MM.1S (cell line): ENCODE data around the gene MEG3.

Source experiments
- DNase-seq: peaks from one replicate; pipeline ENCODE4 v3.0.0-alpha.2; 2015
- H2AFZ ChIP-seq: fragments of 300-600 bp; sonication (generic); 2 replicates; pipeline ENCODE4 v1.6.0; 2016; ENCODE audit warnings: antibody characterized with exemption, low read length
- H3F3A ChIP-seq: fragments of 300-600 bp; sonication (generic); 2 replicates; pipeline ENCODE4 v1.6.1; 2016; ENCODE audit warnings: mild to moderate bottlenecking, antibody characterized with exemption, low read length, moderate library complexity, mixed read lengths; ENCODE audit not compliant: insufficient read depth
- H3K27ac ChIP-seq: fragments of 300-600 bp; sonication (generic); 2 replicates; pipeline ENCODE4 v1.5.1; 2016; ENCODE audit warnings: mild to moderate bottlenecking, low read length
- H3K27me3 ChIP-seq: fragments of 300-600 bp; sonication (generic); replicated peaks from 2 replicates; pipeline ENCODE4 v1.6.0; 2016; ENCODE audit warnings: low read length; ENCODE audit not compliant: insufficient read depth
- H3K36me3 ChIP-seq: fragments of 300-600 bp; sonication (generic); replicated peaks from 2 replicates; pipeline ENCODE4 v1.6.1; 2016; ENCODE audit warnings: mild to moderate bottlenecking, low read length, mixed read lengths; ENCODE audit not compliant: insufficient read depth
- H3K4me1 ChIP-seq: fragments of 300-600 bp; sonication (generic); 2 replicates; pipeline ENCODE4 v1.6.1; 2016; ENCODE audit warnings: low read length, mixed read lengths
- H3K4me2 ChIP-seq: fragments of 300-600 bp; sonication (generic); 2 replicates; pipeline ENCODE4 v1.6.0; 2016; ENCODE audit warnings: low read depth, low read length
- H3K4me3 ChIP-seq: fragments of 300-600 bp; sonication (generic); 2 replicates; pipeline ENCODE4 v1.5.1; 2016; ENCODE audit warnings: low read length, mixed read lengths
- H3K79me2 ChIP-seq: fragments of 300-600 bp; sonication (generic); 2 replicates; pipeline ENCODE4 v1.6.1; 2016; ENCODE audit warnings: mixed run types, low read length, mixed read lengths
- H3K9ac ChIP-seq: fragments of 300-600 bp; sonication (generic); 2 replicates; pipeline ENCODE4 v1.6.1; 2016; ENCODE audit warnings: low read length, mixed read lengths
- H3K9me2 ChIP-seq: fragments of 300-600 bp; sonication (generic); replicated peaks from 2 replicates; pipeline ENCODE4 v1.6.1; 2016; ENCODE audit warnings: mild to moderate bottlenecking, low read length, mixed read lengths; ENCODE audit not compliant: insufficient read depth
- H3K9me3 ChIP-seq: fragments of 300-600 bp; sonication (generic); replicated peaks from 2 replicates; pipeline ENCODE4 v1.6.1; 2016; ENCODE audit warnings: mild to moderate bottlenecking, low read length, mixed read lengths; ENCODE audit not compliant: insufficient read depth
- H4K20me1 ChIP-seq: fragments of 300-600 bp; sonication (generic); 2 replicates; pipeline ENCODE4 v1.6.1; 2016; ENCODE audit warnings: mild to moderate bottlenecking, low read length, moderate library complexity, mixed read lengths; ENCODE audit not compliant: insufficient read depth
- EZH2 ChIP-seq: fragments of 300-600 bp; sonication (generic); optimal IDR thresholded peaks from 2 replicates; pipeline ENCODE3; 2017; ENCODE audit warnings: low read depth, mild to moderate bottlenecking, antibody characterized with exemption, low read length, mixed read lengths
- EZH2phosphoT487 ChIP-seq: fragments of 300-600 bp; sonication (generic); IDR thresholded peaks from 2 replicates; pipeline ENCODE4 v1.6.1; 2018; ENCODE audit warnings: antibody characterized with exemption, low read length
- TF ChIP-seq, protein P1 (sequence below): fragments of 300-600 bp; sonication (generic); IDR thresholded peaks from 2 replicates; pipeline ENCODE4 v1.5.1; 2016; ENCODE audit warnings: antibody characterized with exemption, low read length, mixed read lengths

The MEG3 gene

DNA sequence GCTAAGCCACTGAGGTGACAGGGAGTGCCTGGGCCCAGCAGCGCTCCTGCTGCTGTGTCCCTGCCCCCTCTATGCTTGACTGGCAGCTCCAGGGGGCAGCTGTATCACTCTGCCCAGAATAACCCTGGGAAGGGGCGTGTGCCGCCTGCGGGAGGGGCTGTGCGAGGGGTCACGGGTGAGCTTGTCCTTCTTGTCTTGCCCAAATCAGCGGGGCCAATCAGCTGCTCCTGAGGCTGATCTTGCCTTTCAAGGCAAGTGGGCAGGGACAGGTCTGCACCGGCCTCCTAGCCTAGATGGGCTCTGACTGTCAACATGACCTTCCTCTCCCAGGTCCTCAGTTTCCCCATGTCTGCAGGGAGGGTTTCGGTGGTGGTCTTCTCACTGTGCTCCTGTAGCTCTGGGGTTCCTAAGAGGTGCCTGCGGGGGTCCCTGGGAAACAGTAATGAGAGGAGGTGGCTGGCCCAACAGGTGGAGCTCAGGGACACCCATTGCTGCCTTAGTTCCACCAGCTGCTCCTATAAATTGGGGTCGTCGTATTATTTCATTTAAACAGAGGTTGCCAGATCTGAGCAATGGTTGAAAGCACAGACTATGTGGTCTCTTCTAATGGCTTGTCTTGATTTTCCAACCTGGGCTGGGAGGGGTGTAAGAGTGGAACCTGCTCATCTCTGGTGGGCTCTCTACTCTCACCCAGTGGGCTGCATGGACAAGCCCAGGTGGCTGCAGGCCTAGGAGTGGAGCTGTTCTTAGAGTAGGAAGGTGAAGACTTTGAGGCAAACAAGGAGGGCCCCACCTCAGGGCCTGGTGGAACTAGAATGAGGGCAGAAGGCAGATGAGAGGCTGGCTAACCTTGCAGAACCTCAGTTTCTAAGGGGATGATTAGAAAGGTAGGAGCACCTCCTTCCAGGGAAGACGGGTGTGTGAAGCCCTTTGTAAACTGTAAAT lies 65.9 kb downstream of the MEG3 start:
- H3K79me2 ChIP-seq = no peaks in the 10 kb centered on the region

GRCh38 chr14:100892496-100893227 lies 66.7 kb downstream of the MEG3 start:
- Histone ChIP-seq H3K79me2 (no peaks in the 10 kb centered on the region), H3K4me1 (no peaks in the 10 kb centered on the region), H3K4me3 (no peak overlapping the region), H2AFZ (no peak overlapping the region), H4K20me1 (no peaks in the 10 kb centered on the region), H3K9me3 (no peaks in the 10 kb centered on the region), H3K4me2 (no peak overlapping the region), H3K36me3 (no peaks in the 10 kb centered on the region), H3F3A (no peaks in the 10 kb centered on the region), H3K27ac (no peak overlapping the region), H3K9me2 (no peaks in the 10 kb centered on the region), H3K9ac (no peak overlapping the region), H3K27me3 (peaks cover 41% of the 10 kb centered on the region)
- TF ChIP-seq, protein P1, sequence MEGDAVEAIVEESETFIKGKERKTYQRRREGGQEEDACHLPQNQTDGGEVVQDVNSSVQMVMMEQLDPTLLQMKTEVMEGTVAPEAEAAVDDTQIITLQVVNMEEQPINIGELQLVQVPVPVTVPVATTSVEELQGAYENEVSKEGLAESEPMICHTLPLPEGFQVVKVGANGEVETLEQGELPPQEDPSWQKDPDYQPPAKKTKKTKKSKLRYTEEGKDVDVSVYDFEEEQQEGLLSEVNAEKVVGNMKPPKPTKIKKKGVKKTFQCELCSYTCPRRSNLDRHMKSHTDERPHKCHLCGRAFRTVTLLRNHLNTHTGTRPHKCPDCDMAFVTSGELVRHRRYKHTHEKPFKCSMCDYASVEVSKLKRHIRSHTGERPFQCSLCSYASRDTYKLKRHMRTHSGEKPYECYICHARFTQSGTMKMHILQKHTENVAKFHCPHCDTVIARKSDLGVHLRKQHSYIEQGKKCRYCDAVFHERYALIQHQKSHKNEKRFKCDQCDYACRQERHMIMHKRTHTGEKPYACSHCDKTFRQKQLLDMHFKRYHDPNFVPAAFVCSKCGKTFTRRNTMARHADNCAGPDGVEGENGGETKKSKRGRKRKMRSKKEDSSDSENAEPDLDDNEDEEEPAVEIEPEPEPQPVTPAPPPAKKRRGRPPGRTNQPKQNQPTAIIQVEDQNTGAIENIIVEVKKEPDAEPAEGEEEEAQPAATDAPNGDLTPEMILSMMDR = no peak
- TF ChIP-seq EZH2phosphoT487 (no peak), EZH2 (no peak)
- DNase-seq = no peak

More for the DNA sequence above, 65.9 kb downstream of the MEG3 start:
- Histone ChIP-seq H3K27ac (no peak overlapping the region), H3K27me3 (peaks cover 43% of the 10 kb centered on the region), H3K9me2 (no peaks in the 10 kb centered on the region), H3K9ac (no peak overlapping the region), H3F3A (no peaks in the 10 kb centered on the region), H3K4me1 (no peaks in the 10 kb centered on the region), H3K9me3 (no peaks in the 10 kb centered on the region), H3K4me3 (no peak overlapping the region), H3K36me3 (no peaks in the 10 kb centered on the region), H2AFZ (no peak overlapping the region), H4K20me1 (no peaks in the 10 kb centered on the region), H3K4me2 (no peak overlapping the region)
- TF ChIP-seq, protein P1 = no peak
- TF ChIP-seq EZH2 = no peak
- no peak for TF ChIP-seq EZH2phosphoT487
- DNase-seq = no peak

GRCh38 chr14:100893228-100893601 lies 67.3 kb downstream of the MEG3 start:
- Histone ChIP-seq H3K9ac (no peak overlapping the region), H3K36me3 (no peaks in the 10 kb centered on the region), H3K27ac (no peak overlapping the region), H3K4me1 (no peaks in the 10 kb centered on the region), H3K9me3 (no peaks in the 10 kb centered on the region), H3K27me3 (peaks cover 35% of the 10 kb centered on the region), H4K20me1 (no peaks in the 10 kb centered on the region), H3K9me2 (no peaks in the 10 kb centered on the region), H2AFZ (no peak overlapping the region), H3K4me2 (no peak overlapping the region), H3K79me2 (no peaks in the 10 kb centered on the region), H3F3A (no peaks in the 10 kb centered on the region), H3K4me3 (no peak overlapping the region)
- TF ChIP-seq, protein P1 = no peak
- TF ChIP-seq EZH2 (no peak), EZH2phosphoT487 (no peak)
- no peak for DNase-seq
